ENCODE results near the gene BAZ1A.
A peak's percentile ranks its signal among the peaks of the same experiment; 100 is the strongest.

Gene BAZ1A

DNA sequence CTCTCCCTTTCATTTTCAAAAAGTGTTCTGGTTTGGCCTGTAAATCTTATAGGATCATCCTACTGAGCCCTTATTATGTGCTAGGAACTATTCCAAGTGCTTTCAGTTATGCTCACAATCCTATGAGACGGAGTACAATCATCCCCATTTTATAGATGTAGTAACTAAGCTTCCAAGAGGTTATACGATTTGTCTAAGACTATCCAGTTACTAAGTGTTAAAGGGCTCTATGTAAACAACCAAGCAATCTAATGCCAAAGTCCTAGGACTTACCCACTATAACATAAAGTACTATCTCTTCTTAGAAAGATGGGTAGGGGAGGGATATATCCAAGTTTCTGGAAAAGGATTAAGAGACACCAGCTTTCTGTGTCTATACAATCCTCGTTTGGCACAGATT lies 167.4 kb downstream of the BAZ1A start:
- DNase-seq = no peak
- Histone ChIP-seq H3K36me3 (peaks cover 0 to 8% (median 4%) of the 10 kb centered on the region in 3 donors), H3K27ac (peak overlapping the region in 1 of 2 donors; percentile 95), H3K9me3 (no peaks in the 10 kb centered on the region), H3K4me3 (no peak overlapping the region), H3K4me1 (peaks cover 0 to 51% (median 20%) of the 10 kb centered on the region in 4 donors), H3K27me3 (no peaks in the 10 kb centered on the region)
- TF ChIP-seq, protein P1, sequence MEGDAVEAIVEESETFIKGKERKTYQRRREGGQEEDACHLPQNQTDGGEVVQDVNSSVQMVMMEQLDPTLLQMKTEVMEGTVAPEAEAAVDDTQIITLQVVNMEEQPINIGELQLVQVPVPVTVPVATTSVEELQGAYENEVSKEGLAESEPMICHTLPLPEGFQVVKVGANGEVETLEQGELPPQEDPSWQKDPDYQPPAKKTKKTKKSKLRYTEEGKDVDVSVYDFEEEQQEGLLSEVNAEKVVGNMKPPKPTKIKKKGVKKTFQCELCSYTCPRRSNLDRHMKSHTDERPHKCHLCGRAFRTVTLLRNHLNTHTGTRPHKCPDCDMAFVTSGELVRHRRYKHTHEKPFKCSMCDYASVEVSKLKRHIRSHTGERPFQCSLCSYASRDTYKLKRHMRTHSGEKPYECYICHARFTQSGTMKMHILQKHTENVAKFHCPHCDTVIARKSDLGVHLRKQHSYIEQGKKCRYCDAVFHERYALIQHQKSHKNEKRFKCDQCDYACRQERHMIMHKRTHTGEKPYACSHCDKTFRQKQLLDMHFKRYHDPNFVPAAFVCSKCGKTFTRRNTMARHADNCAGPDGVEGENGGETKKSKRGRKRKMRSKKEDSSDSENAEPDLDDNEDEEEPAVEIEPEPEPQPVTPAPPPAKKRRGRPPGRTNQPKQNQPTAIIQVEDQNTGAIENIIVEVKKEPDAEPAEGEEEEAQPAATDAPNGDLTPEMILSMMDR (IDR thresholded peaks at IDR 0.05) = no peak
- intact Hi-C loops (cut with DNase I; ENCODE audit: low total_unique reads) = no loop called here
